Measurements from ENCODE around the gene CELF2. TPM values are rescaled to one million over a fixed set of nuclear protein-coding genes. Genes with fewer than 3 reads are reported as not detected.

The CELF2 gene
- total and polyA plus RNA-seq, 2 experiments from 2014 or later: 16.6 to 26.9 TPM

DNA sequence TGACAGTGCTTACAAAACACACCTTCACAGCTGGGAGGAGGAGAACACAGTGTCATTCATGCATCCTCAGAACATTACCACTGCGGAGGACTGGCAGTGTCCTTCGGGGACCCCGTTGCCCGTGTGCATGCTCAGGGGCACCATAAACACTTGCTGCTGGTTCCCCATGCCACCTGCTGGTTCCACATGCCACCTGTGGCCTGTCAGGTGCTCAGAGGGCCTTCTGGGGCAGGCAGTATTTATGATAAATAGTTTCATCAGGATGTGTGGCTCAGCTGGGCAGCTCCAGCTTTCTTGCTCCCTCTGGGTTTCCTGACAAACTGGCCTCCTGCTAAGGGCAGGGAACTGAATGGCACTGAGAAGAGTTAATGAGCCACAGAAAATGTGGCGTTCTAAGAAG is 32.1 kb downstream of the CELF2 start:
- no peaks in the 10 kb centered on the region for H3K9me2 ChIP-seq (replicated peaks; ENCODE audit: insufficient read depth)

DNA sequence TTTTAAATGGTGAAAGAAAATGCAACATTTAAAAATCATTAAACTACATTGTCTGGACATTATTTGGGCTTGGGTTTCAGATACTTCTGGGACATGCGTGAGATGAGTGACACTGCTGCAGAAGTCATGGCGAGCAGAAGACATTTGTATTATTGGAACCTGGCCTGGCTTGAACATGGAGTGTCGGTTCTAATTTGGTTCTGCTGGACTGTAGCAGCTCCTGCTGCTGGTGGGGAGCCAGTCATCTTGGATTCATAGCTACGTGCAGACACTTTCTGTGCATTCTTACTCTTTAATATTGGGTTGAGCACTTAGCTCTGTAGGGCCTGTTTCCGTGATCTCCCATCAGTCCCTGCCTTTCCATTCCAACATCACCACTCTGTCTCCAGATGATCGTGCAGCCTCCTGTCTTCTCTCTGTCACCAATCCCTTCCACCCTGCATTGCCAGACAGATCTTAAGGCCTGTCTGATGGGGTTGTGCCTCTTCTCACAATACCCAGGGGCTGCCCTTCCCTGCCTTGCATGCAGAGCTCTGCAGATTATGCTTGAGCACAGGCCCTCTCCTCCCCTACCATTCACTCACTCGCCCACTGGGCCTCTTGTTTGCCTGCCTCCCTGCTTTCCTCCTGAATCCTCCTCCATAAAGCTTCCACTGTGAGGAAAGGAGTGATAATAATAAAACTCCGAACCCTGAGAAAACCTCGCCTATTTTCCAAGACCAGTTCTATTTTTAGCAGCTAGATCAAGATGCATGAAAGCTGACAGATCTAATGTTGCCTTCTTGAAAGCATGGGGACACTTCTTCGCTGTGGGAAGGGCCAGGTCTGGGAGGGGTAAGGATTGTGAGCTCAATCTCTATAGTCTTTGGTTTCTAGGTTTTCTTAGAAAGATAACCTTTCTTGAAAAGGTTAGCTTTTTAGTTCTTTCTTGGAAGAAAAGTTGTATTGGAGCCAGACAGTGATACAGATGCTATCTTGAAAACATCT is 32.9 kb downstream of the CELF2 start:
- WGBS (ENCODE audit: low lambda C conversion rate, missing lambda C conversion rate): 79% methylated on average over 10 of the region's 10 CpGs
- Histone ChIP-seq H3K4me1 (ENCODE audit: insufficient read depth) (no peaks in the 10 kb centered on the region), H4K20me1 (ENCODE audit: insufficient read depth, poor library complexity, severe bottlenecking) (no peaks in the 10 kb centered on the region), H3K9me3 (ENCODE audit: low read depth) (no peaks in the 10 kb centered on the region), H3K27me3 (peaks cover 3% of the 10 kb centered on the region), H3K36me3 (replicated peaks; ENCODE audit: insufficient read depth, low read depth) (no peaks in the 10 kb centered on the region), H3K27ac (no peak overlapping the region), H3K4me2 (no peak overlapping the region), H3K79me2 (peaks cover 3% of the 10 kb centered on the region), H3K4me3 (no peak overlapping the region), H2AFZ (no peak overlapping the region), H3K9me2 (replicated peaks; ENCODE audit: insufficient read depth) (no peaks in the 10 kb centered on the region)
- DNase-seq (ENCODE audit: low spot score): no peak
- no peak for TF ChIP-seq EZH2 (IDR thresholded peaks at IDR 0.05; ENCODE audit: borderline replicate concordance)
- TF ChIP-seq EZH2phosphoT487 (IDR thresholded peaks at IDR 0.05; ENCODE audit: low read depth, severe bottlenecking, unreplicated experiment): no peak
- TF ChIP-seq, protein P1, sequence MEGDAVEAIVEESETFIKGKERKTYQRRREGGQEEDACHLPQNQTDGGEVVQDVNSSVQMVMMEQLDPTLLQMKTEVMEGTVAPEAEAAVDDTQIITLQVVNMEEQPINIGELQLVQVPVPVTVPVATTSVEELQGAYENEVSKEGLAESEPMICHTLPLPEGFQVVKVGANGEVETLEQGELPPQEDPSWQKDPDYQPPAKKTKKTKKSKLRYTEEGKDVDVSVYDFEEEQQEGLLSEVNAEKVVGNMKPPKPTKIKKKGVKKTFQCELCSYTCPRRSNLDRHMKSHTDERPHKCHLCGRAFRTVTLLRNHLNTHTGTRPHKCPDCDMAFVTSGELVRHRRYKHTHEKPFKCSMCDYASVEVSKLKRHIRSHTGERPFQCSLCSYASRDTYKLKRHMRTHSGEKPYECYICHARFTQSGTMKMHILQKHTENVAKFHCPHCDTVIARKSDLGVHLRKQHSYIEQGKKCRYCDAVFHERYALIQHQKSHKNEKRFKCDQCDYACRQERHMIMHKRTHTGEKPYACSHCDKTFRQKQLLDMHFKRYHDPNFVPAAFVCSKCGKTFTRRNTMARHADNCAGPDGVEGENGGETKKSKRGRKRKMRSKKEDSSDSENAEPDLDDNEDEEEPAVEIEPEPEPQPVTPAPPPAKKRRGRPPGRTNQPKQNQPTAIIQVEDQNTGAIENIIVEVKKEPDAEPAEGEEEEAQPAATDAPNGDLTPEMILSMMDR (IDR thresholded peaks at IDR 0.05; ENCODE audit: poor library complexity): no peak

More for the DNA sequence above, 32.1 kb downstream of the CELF2 start:
- H4K20me1 ChIP-seq (ENCODE audit: insufficient read depth, poor library complexity, severe bottlenecking): no peaks in the 10 kb centered on the region
- no peaks in the 10 kb centered on the region for H3K36me3 ChIP-seq (replicated peaks; ENCODE audit: insufficient read depth, low read depth)
- H3K27ac ChIP-seq: no peak overlapping the region
- peaks cover 3% of the 10 kb centered on the region for H3K27me3 ChIP-seq
- 91% methylated on average over 5 of the region's 5 CpGs for WGBS (ENCODE audit: low lambda C conversion rate, missing lambda C conversion rate)
- H2AFZ ChIP-seq: no peak overlapping the region
- H3K4me1 ChIP-seq (ENCODE audit: insufficient read depth): no peaks in the 10 kb centered on the region
- TF ChIP-seq EZH2phosphoT487 (IDR thresholded peaks at IDR 0.05; ENCODE audit: low read depth, severe bottlenecking, unreplicated experiment): no peak
- TF ChIP-seq, protein P1 (IDR thresholded peaks at IDR 0.05; ENCODE audit: poor library complexity): no peak
- TF ChIP-seq EZH2 (IDR thresholded peaks at IDR 0.05; ENCODE audit: borderline replicate concordance): no peak
- H3K9me3 ChIP-seq (ENCODE audit: low read depth): no peaks in the 10 kb centered on the region
- no peak for DNase-seq (ENCODE audit: low spot score)
- peaks cover 3% of the 10 kb centered on the region for H3K79me2 ChIP-seq
- no peak overlapping the region for H3K4me3 ChIP-seq
- no peak overlapping the region for H3K4me2 ChIP-seq

DNA sequence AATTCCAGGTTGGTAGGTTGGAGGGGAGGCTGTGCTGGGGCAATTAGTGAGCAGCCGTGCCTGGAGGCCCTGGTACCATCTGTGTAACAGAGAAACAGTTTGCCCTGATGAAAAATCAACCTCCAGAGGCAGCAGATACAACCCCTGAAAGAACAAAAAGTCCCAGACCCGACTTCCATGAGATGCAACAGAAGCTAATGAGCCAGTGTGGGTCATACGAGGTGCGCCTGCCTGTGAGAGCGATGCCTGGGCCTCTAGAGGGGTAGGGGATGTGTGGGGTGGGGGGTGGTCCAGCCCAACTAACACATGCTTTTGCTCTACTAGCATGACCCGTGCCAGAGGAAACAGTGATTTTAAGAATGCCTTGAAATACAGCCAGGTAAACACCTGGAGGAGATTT is 39.3 kb downstream of the CELF2 start:
- Histone ChIP-seq H3K4me3 (no peak overlapping the region), H3K9me3 (ENCODE audit: low read depth) (no peaks in the 10 kb centered on the region), H4K20me1 (ENCODE audit: insufficient read depth, poor library complexity, severe bottlenecking) (no peaks in the 10 kb centered on the region), H3K4me1 (ENCODE audit: insufficient read depth) (no peaks in the 10 kb centered on the region), H3K9me2 (replicated peaks; ENCODE audit: insufficient read depth) (no peaks in the 10 kb centered on the region), H3K27me3 (no peaks in the 10 kb centered on the region), H2AFZ (no peak overlapping the region), H3K36me3 (replicated peaks; ENCODE audit: insufficient read depth, low read depth) (no peaks in the 10 kb centered on the region), H3K4me2 (no peak overlapping the region), H3K27ac (no peak overlapping the region), H3K79me2 (no peaks in the 10 kb centered on the region)
- TF ChIP-seq EZH2 (IDR thresholded peaks at IDR 0.05; ENCODE audit: borderline replicate concordance): no peak
- TF ChIP-seq, protein P1 (IDR thresholded peaks at IDR 0.05; ENCODE audit: poor library complexity): no peak
- no peak for TF ChIP-seq EZH2phosphoT487 (IDR thresholded peaks at IDR 0.05; ENCODE audit: low read depth, severe bottlenecking, unreplicated experiment)
- no peak for DNase-seq (ENCODE audit: low spot score)
- WGBS (ENCODE audit: low lambda C conversion rate, missing lambda C conversion rate): 85% methylated on average over 6 of the region's 6 CpGs

All from hepatocyte (in vitro differentiated cells).